Umbilical cord (tissue), 2 donors: ENCODE results near the gene ZNF283. TPM values are rescaled to one million over a fixed set of nuclear protein-coding genes. Genes with fewer than 3 reads are reported as not detected.
A peak's percentile ranks its signal among the peaks of the same experiment; 100 is the strongest.
"Not testable (repeated sequence)": the region's sequence is repeated elsewhere in the genome, so short reads cannot be mapped to it uniquely, and the experiment has no call there.

ENCODE experiments used
- DNase-seq: peaks from one replicate; pipeline ENCODE4 v3.0.0-alpha.2; 2015; ENCODE audit warnings: low spot score
- total RNA-seq: library from RNA; depleted of rRNA; stranded (reverse); fragments of >200 nt; gene quantifications from one replicate; pipeline ENCODE4 v1.2.3, GENCODE V29; 2014; ENCODE audit warnings: low replicate concordance; ENCODE audit not compliant: insufficient read depth

Gene ZNF283
- total RNA-seq, 1 donor from 2014 or later, result 28.6 TPM

DNA sequence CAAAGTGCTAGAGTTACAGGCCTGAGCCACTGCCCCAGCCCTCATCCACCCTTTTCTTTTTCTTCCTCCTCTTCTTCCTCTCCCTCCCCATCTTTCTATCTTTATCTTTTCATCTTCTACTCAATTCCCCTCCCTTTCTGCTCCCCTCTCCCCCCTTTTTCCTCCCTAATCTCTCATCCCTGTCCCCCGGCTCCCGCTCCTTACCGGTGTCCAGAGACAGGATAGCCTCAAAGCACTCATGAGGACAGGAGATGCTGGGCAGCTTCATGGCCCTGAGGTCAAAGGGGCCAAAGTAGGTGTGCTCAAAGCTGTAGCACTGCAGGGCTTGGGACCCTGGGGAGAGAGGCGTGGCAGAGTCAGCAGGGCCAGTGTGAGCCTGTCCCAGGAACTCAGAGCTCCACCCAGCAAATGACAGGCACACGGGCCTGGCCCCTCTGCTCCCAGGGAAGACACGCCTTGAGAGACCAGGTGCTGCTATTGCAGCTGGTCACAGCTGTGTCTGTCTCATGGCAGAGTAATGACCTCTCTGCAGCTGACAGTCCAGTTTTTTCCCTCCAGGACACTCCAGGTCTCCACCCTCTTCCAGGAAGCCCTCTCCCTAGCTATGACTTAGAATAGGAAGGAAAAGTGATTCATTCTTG, 27.5 kb upstream of the ZNF283 start:
- DNase-seq, result no peak

DNA sequence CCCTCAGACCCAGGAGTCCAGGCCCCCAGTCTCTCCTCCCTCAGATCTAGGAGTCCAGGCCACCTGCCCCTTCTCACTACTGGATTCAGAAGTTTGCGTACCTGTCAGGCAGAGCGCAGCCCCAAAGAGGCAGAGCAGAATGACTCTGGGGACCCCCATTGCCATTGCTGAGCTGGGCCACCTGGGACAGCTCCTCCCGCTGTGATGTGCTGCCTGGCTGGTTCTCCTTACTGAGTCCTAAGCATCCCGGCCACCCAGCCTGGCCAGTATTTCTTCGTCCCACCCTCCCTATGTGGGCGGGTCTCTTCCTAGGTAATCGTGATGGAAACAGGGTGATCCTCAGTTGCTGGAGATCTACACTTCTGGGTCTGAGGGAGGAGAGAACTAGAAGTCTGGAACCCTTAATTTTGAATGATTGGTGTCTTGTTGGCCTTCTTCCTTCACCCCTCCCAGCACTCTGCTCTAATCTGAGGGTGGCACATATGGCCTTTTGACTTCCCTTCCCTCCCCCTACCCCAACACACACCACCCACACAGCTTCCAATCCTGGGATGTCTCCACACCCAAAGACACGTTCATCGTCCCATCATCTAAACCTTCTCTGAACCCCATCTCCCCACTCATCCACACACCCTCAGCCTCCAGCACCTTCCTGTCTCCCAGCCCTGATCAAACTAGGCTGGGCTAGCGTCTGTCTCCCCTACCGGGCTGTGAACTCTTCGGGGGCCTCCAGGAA, 24.7 kb upstream of the ZNF283 start, which contains the start of gene LYPD5:
Gene LYPD5 (minus strand): TSS at position 232 of the 736 bp plus-strand sequence. CDS start 67 bp downstream, at position 165.
- DNase-seq, result no peak

DNA sequence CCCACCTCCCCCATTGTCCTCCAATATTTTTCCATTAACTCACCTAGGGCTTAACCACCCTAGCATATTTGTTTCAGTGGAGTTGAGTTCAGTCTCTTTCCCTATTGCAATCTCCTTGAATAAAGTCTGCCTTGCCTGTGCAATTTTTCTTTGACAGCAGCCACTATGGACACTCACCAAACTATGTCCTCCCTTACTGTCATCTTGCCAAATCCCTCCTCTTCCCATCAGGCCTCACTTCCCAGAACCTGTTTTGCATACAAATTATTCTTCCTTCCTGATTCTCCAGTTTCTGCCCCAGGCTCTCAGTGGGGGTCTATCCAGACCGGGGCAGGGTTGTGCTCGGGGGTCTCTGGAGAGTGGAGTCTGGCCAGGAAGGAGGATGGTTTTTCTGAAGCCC, 22.7 kb upstream of the ZNF283 start:
- DNase-seq, result no peak

DNA sequence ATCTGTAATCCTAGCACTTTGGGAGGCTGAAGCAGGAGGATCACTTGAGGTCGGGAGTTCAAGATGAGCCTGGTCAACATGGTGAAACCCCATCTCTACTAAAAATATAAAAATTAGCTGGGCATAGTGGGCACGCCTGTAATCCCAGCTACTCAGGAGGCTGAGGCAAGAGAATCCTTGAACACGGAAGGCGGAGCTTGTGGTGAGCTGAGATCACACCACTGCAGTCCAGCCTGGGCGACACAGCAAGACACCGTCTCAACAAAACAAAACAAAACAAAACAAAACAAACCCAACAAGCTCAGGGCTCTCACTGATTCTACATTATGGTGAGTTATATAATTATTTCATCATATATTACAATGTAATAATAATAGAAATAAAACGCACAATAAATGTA, 20.7 kb upstream of the ZNF283 start:
- DNase-seq, result not testable (repeated sequence)

DNA sequence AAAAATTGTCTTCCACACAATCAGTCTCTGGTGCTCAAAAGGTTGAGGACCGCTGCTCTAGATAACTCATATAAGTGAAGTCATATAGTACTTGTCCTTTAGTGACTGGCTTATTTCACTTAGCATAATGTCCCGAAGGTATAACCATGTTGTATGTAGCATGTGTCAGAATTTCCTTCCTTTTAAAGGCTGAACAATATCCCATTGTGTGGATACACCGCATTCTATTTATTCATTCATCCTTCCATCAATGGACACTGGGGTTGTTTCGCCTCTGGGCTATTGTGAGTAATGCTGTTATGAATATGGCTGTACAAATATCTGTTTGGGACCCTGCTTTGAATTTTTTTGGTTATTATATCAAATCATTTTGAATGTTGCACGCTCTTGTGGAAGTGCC, 20.3 kb upstream of the ZNF283 start:
- DNase-seq, result no peak

DNA sequence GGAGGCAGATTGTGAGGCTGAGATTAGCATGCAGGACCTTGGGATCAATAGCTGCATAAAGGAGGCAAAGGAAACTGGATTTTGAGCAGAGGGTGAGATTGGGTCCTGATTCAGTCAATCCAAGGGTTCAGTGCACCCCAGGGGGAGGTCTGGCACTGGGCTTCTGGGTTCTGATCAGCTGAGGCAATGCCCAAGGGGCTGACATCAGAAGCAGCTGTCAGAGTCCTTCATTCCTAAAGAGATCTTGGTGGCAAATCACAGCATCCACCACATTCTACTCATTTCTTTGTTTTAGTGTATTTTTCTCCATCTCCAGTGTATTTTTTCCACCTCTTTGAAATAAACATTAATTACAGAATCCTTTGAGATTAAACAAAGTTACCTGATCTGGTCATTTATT, 19.5 kb upstream of the ZNF283 start:
- DNase-seq, result no peak

DNA sequence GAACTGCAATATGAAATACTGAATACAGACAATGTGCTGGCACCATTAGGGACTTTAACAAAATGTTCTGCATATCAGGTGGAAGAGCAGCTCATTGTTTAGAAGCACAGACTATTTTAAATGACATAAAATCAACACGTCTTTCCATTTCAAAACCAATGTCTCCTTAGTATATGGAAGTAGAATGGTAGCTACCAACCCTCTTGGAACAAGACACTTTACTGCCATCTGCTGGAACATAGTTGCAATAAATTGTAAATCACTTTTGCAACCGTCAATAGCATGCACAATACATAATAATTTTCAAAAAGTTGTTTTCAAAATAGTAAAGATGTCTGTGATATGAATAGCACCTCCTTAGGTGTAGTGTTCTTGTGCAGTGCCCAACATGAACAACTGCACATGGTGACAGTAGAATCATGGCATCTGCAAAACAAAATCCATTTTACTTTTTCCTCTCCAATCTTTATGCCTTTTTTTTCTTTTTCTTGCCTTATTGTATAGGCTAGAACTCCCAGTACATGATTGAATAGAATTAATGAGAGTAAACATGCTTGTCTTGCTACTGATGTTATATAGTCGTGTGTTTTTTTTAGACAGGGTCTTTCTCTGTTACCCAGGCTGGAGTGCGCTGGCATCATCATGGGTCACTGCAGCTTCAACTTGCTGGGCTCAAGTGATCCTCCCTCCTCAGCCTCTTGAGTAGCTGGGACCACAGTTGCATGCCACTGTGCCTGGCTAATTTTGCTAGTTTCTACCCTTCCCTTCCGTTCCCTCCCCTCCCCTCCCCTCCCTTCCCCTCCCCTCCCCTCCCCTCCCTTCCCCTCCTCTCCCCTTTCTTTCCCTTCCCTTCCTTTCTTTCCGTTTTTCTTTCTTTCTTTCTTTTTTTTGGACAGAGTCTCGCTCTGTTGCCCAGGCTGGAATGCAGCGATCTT, 17.1 kb upstream of the ZNF283 start:
- DNase-seq, result peak; percentile 26

DNA sequence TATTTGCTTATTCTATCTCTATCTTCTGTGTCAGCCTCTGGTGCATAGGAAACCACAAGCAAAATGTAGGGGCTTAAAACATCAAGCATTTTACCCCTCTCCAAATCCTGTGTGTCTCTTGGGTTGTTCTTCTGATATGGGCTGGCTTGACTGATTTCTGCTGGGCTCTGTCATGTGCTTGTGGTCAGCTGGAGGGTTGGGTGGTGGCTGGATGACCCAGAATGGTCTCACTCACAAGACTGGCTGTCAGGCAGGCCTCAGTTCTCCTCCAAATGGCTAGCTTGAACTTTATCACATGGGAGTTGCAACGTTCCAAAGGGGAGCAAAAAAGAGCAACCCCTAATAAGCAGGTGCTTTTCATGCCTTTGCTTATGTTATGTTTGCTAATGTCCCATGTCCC, 15.3 kb upstream of the ZNF283 start:
- DNase-seq, result no peak

DNA sequence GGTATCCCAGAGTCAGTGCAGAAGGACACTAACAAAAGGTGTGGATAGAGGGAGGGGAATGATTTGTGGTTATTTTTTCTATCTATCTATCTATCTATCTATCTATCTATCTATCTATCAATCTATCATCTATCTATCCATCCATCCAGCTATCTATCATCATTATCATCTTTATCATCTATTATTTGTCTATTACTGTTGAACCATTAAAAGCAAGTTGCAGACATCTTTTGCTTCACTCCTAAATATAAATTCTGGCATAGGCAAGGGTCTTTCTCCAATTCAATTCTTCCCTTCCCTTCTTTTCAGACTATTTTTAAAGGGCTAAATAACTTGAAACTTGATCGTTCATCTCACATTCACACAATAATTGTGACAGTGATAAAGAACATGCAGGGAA, 14.9 kb upstream of the ZNF283 start:
- no peak for DNase-seq

DNA sequence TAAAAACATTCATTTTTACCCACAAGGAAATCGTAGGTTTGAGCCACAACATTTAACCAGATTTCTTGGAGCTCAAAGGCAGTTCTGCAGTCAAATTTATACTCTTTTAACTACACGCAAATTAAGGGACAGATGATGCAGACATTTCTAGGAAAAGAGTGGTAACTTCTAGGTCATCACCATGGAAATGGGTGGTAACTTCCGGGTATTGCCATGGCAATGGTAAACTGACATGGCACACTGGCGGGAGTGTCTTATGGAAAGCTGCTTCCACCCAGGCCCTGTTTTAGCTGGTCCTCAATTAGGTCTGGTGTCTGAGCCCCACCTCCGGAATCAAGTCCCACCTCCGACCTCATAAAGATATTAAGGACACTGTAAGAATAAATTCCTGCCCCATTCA, 14.4 kb upstream of the ZNF283 start:
- DNase-seq, result no peak

DNA sequence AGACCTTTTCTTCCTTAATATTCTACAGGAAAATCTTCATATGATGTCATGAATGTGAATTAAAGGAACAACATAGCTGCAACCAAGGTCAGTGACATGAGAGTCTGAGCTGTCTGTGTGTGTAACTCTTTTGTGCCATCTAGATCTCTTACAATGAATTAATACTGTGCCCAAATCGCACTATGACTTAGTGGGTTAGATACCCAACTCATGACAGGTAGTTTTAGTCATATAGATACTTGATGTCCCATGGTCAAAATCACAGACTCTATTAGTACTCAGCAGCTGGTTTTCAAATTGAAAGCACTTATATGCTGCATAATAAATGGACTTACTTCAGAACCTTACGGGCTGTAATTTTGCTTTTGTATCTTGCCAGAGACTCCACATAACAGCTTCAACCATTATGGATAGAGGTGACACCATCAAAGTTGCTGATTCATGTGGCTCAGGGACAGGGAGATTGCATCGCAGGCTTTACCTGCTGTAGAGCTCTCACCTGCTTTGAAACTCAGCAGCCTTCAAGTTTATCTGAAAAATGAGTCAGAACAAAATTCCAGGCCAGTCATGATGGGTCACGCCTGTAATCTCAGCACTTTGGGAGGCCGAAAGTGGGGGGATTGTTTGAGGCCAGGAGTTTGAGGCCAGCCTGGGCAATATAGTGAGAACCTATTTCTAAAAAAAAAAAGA, 12.3 kb upstream of the ZNF283 start:
- no peak for DNase-seq

DNA sequence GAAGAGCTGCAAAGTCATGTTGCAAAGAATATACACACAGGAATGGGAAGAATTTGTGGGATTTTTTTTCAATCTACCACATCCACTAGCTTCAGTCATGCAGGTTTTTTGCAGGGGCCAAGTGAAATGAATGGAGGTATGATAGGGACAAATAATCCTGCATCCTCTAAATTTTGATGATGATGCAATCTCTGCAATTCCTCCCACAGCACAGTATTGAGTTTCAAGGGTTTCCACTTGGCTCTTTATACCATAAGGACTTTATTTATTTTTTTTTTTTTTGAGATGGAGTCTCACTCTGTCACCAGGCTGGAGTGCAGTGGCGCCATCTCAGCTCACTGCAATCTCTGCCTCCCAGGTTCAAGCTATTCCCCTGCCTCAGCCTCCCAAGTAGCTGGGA, 9.7 kb upstream of the ZNF283 start:
- not testable (repeated sequence) for DNase-seq

DNA sequence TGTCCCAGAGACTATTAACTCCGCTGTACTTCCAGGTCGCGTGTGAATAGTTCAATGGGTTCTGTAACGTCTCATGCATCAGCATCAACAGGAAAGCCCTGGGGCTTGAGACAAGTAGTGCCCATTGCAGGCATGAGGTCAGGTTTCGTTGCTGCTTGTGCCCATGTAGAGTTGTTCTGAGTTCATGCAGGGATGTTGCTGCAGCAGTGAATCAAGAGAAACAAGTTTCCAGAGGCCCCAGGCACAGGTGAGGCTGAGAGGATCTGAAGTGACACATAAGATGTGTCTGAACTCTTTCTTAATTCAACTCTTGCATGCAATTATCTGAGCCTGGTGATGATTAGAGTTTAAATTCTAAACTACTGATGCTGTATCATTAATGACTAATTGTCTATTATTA, 8.6 kb upstream of the ZNF283 start:
- peak; percentile 10 for DNase-seq

DNA sequence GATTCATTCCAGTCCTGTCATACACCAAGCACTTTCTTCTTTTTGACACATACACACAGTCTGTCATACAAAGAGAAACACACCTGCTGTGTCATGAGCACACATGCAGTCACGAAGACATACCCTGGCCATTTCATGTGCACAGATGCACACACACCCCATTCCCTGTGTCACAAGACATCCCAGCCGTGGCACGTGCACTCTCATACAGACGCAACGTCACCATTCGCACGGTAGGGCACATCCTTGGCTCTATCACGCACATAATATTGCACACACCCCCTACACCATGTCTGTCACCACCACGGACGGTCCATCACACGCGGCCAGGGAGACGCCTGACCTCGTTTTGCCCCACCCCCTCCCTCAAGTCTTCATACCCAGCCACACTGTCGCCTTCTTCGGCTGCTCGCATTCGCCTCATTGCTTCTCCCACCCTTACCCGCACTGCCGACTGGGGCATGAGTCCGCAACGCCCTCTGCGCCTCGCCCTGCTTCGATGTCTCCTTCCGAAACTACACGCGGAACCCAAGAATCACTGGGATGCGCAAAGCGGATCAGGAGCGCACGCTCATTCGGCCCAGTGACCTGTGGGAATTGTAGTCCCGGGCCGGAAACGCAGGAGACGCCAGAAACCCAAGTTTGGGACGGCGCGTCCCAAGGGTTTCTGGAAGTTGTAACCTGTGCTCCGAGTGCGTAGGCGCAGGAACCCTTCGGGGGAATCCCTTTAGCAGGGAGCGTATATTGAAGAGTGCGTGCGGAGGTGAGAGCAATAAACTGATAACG, 6.8 kb upstream of the ZNF283 start:
- peak; percentile 20 for DNase-seq

DNA sequence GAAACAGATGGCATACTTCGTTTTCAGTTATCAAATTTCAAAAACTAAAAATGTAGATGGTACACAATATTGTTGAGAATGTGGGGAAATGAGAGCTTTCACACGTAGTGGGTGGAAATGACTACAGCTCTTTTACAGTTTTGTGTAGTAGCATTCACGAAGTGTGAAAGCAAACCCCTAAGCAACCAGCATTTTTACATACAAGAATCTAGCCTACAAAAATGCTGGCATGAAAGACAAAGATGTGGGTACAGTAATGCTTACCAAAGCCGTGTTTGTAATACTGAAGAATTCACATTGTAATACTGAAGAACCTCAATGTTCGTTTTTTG, 6.3 kb upstream of the ZNF283 start:
- no peak for DNase-seq

DNA sequence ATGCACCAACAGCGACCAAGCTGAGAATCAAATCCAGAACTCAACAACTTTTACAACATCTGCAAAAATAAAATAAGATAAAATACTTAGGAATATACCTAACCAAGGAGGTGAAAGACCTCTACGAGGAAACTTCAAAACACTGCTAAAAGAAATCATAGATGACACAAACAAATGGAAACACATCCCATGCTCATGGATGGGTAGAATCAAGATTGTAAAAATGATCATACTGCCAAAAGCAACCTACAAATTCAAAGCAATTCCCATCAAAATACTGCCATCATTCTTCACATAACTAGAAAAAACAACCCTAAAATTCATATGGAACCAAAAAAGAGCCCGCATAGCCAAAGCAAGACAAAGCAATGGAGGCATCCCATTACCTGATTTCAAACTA, 3.3 kb upstream of the ZNF283 start:
- not testable (repeated sequence) for DNase-seq

DNA sequence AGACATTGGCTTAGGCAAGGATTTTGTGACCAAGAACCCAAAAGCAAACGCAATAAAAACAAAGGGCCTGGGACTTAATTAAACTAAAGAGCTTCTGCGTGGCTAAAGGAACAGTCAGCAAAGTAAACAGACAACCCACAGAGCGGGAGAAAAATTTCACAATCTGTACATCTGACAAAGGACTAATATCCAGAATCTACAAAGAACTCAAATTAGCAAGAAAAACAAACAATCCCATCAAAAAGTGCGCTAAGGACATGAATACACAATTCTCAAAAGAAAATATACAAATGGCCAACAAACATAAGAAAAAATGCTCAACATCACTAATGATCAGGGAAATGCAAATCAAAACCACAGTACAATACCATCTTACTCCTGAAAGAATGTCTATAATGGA, 2.5 kb upstream of the ZNF283 start:
- not testable (repeated sequence) for DNase-seq

DNA sequence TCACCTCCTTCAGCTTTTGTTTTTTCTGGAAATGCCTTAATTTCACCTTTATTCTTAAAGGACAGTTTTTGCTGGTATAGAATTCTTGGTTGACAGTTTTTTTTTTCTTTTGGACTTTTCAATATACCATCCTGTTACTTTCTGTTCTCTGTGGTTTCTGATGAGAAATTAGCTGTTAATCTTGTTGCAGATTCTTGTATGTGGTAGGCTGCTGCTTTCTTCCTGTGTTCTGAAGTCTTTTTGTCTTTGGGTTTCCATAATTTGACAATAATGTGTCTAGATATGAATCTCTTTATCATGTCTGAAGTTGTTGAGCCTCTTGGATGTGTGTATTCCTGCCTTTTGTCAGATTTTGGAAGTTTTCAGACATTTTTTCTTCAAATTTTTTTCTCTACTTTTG, 12.0 kb downstream of the ZNF283 start:
- DNase-seq, result no peak

DNA sequence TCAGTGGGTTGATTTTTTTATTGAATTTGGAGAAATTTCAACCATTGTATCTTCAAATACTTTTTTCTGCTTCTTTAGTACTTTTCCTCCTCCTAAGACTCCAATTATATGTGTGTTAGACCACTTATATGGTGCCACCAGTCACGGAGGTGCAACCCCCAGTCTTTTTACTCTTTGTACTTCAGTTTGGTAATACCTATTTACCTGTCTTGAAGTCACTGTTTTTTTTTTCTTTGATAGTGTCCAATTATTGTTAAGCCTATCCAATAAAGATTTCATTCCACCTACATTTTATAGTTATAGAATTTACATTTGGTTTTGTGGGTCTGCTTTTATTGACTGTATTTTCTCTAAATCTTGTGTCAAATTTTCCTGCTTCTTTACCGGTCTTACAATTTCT, 14.9 kb downstream of the ZNF283 start:
- no peak for DNase-seq

DNA sequence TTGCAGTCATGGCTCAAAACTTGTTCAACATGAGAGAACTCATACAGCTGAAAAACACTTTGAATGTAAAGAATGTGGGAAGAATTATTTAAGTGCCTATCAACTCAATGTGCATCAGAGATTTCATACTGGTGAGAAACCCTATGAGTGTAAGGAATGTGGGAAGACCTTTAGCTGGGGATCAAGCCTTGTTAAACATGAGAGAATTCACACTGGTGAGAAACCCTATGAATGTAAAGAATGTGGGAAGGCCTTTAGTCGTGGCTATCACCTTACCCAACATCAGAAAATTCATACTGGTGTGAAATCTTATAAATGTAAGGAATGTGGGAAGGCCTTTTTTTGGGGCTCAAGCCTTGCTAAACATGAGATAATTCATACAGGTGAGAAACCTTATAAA, 20.1 kb downstream of the ZNF283 start:
- no peak for DNase-seq

DNA sequence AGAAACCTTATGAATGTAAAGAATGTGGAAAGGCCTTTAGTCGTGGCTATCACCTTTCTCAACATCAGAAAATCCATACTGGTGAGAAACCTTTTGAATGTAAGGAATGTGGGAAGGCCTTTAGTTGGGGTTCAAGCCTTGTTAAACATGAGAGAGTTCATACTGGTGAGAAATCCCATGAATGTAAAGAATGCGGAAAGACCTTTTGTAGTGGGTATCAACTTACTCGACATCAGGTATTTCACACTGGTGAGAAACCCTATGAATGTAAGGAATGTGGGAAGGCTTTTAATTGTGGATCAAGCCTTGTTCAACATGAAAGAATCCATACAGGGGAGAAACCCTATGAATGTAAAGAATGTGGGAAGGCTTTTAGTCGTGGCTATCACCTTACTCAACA, 20.8 kb downstream of the ZNF283 start:
- DNase-seq, result no peak
